Mesenchymal stem cell (in vitro differentiated cells and primary cell): ENCODE data around the gene GIPC3. TPM values are rescaled to one million over a fixed set of nuclear protein-coding genes. Genes with fewer than 3 reads are reported as not detected.

Experiments used
- small RNA-seq: library from polyadenylated mRNA; stranded (forward); fragments of <200 nt; extraction: miRNeasy Mini kit (QIAGEN cat#:217004); gene quantifications from one replicate; pipeline ENCODE3, GENCODE V24; 2013; ENCODE audit warnings: low read depth

The GIPC3 gene

Small RNA genes within 50 kb of the gene (small RNA-seq; reads per million reads assigned to genes)
- not detected for gene AC005786.1
